ENCODE results near the gene SMARCA2. TPM values are rescaled to one million over a fixed set of nuclear protein-coding genes. Genes with fewer than 3 reads are reported as not detected.

The SMARCA2 gene
- total RNA-seq, 4 donors from 2014 or later: 76.7 to 99.0 (median 89.8) TPM

DNA sequence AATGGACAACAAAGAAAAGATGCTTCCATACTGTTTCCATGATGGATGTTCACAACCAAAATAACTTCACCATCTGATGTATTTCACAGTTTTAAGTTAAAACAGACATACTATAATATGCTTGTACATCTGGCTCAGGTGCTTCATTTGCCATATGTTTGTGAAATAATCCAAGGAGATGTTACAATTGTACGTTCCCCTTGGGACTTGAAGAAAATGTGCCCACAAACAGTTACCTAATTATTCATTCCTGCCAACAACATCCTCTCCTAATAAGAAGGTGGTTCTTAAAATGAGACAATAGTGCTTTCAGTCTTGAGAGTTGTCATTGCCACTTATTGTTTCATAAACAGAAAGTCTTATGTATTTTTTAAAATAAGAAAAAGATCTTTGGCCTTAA, 33.1 kb upstream of the SMARCA2 start:
- no peak overlapping the region for H3K27ac ChIP-seq (replicated peaks in 1 of 4)
- TF ChIP-seq, protein P1, sequence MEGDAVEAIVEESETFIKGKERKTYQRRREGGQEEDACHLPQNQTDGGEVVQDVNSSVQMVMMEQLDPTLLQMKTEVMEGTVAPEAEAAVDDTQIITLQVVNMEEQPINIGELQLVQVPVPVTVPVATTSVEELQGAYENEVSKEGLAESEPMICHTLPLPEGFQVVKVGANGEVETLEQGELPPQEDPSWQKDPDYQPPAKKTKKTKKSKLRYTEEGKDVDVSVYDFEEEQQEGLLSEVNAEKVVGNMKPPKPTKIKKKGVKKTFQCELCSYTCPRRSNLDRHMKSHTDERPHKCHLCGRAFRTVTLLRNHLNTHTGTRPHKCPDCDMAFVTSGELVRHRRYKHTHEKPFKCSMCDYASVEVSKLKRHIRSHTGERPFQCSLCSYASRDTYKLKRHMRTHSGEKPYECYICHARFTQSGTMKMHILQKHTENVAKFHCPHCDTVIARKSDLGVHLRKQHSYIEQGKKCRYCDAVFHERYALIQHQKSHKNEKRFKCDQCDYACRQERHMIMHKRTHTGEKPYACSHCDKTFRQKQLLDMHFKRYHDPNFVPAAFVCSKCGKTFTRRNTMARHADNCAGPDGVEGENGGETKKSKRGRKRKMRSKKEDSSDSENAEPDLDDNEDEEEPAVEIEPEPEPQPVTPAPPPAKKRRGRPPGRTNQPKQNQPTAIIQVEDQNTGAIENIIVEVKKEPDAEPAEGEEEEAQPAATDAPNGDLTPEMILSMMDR (IDR thresholded peaks at IDR 0.05): no peak
- TF ChIP-seq POLR2AphosphoS5 (IDR thresholded peaks at IDR 0.05) (no peak), POLR2A (IDR thresholded peaks at IDR 0.05; ENCODE audit: low read depth) (no peak), EP300 (IDR thresholded peaks at IDR 0.05) (no peak)
- H3K4me3 ChIP-seq: no peak overlapping the region
- intact Hi-C loops (cut with DNase I): no loop called here
- no peaks in the 10 kb centered on the region for H3K36me3 ChIP-seq
- no peaks in the 10 kb centered on the region for H3K9me3 ChIP-seq
- H3K27me3 ChIP-seq: no peaks in the 10 kb centered on the region
- H3K4me1 ChIP-seq: peaks cover 4 to 9% (median 6%) of the 10 kb centered on the region in 4 donors
- 88% methylated on average over 1 of the region's 1 CpG for WGBS
- DNase-seq (ENCODE audit: extremely low spot score): no peak

DNA sequence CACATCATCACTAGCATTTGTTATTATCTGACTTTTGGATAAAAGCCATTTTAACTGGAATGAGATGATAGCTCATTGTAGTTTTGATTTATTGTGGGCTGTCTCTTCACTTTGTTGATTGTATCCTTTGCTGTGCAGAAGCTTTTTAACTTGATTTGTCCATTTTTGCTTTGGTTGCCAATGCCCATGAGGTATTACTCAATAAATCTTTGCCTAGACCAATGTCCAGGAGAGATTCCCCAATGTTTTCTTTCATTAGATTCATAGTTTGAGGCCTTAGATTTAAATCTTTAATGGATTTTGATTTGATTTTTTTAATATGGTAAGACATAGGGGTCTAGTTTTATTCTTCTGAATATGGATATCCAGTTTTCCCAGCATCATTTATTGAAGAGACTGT, 28.8 kb upstream of the SMARCA2 start:
- Histone ChIP-seq H3K4me3 (no peak overlapping the region), H3K9me3 (no peaks in the 10 kb centered on the region), H3K36me3 (no peaks in the 10 kb centered on the region), H3K4me1 (no peaks in the 10 kb centered on the region), H3K27ac (replicated peaks in 1 of 4) (no peak overlapping the region), H3K27me3 (no peaks in the 10 kb centered on the region)
- TF ChIP-seq EP300 (IDR thresholded peaks at IDR 0.05) (no peak), POLR2A (IDR thresholded peaks at IDR 0.05; ENCODE audit: low read depth) (no peak), POLR2AphosphoS5 (IDR thresholded peaks at IDR 0.05) (no peak)
- TF ChIP-seq, protein P1 (IDR thresholded peaks at IDR 0.05): no peak
- intact Hi-C loops (cut with DNase I): no loop called here
- DNase-seq (ENCODE audit: extremely low spot score): no peak

DNA sequence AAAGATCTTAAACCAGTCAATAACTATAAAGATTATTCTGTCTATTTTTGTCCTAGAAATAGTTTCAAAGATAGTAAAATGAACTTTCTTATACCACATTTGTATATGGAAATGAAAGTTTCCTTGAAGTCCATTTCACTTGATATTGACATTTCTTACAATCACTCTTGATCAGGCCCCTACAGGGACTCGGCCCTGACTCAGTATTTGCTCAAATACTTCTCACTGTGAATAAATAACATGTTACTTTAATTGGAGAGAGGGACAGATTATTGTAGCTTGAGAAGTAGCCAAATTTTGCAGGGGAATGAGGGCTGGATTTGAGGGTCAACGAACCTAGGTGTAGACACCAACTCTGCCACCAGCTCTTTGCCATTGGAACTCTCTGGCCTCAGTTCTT, 25.6 kb upstream of the SMARCA2 start:
- H3K4me1 ChIP-seq: no peaks in the 10 kb centered on the region
- no peak for DNase-seq (ENCODE audit: extremely low spot score)
- intact Hi-C loops (cut with DNase I): no loop called here
- no peaks in the 10 kb centered on the region for H3K27me3 ChIP-seq
- H3K27ac ChIP-seq (replicated peaks in 1 of 4): no peak overlapping the region
- no peak overlapping the region for H3K4me3 ChIP-seq
- no peaks in the 10 kb centered on the region for H3K36me3 ChIP-seq
- WGBS: 94% methylated on average over 2 of the region's 2 CpGs
- no peaks in the 10 kb centered on the region for H3K9me3 ChIP-seq
- no peak for TF ChIP-seq POLR2A (IDR thresholded peaks at IDR 0.05; ENCODE audit: low read depth)
- TF ChIP-seq POLR2AphosphoS5 (IDR thresholded peaks at IDR 0.05): no peak
- TF ChIP-seq, protein P1 (IDR thresholded peaks at IDR 0.05): no peak
- TF ChIP-seq EP300 (IDR thresholded peaks at IDR 0.05): no peak

DNA sequence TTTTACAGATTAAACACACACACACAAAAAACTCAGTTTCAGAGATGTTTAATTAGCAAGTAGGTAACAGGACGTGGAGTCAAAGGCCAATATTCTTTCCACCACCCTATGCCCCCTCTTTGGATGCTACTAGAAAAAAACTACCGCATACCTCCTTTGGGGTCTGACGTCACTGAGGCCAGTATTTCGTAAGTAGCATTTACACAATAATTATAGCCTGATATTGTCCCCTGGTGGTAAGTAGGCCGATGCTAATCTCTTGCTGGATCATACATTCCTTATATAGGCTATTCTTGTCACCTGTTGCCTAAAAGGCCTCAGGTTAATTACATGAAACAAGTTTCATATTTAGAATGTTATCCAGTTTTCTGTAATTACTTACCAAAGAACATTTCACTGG, 21.0 kb upstream of the SMARCA2 start:
- DNase-seq (ENCODE audit: extremely low spot score): no peak
- H3K27me3 ChIP-seq: no peaks in the 10 kb centered on the region
- intact Hi-C loops (cut with DNase I): no loop called here

DNA sequence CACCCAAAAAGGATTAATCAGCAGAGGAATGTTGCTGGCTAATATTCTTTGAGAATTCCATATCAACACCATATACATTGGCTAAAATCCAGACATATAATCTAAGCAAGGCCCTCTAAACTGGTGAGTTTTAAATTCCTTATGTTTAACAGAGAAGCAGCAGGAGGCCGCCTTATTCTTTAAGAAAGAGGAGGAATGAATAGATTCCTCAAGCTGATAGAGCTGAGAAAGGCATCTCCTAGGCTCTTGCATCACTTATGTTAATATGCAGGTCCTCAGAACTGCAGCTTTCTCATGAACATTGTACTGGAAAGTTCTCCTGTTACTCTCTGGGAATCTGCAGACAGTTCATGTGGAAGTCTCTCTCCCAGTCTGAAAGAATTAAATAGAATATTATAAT, 20.1 kb upstream of the SMARCA2 start:
- Histone ChIP-seq H3K9me3 (no peaks in the 10 kb centered on the region), H3K27me3 (no peaks in the 10 kb centered on the region), H3K4me3 (no peak overlapping the region), H3K4me1 (no peaks in the 10 kb centered on the region), H3K36me3 (no peaks in the 10 kb centered on the region), H3K27ac (replicated peaks in 1 of 4) (no peak overlapping the region)
- WGBS: 94% methylated on average over 1 of the region's 1 CpG
- intact Hi-C loops (cut with DNase I): no loop called here
- no peak for DNase-seq (ENCODE audit: extremely low spot score)
- TF ChIP-seq EP300 (IDR thresholded peaks at IDR 0.05) (no peak), POLR2A (IDR thresholded peaks at IDR 0.05; ENCODE audit: low read depth) (no peak), POLR2AphosphoS5 (IDR thresholded peaks at IDR 0.05) (no peak)
- TF ChIP-seq, protein P1 (IDR thresholded peaks at IDR 0.05): no peak

More for the DNA sequence above, 21.0 kb upstream of the SMARCA2 start:
- H3K4me3 ChIP-seq: no peak overlapping the region
- TF ChIP-seq POLR2A (IDR thresholded peaks at IDR 0.05; ENCODE audit: low read depth) (no peak), EP300 (IDR thresholded peaks at IDR 0.05) (no peak), POLR2AphosphoS5 (IDR thresholded peaks at IDR 0.05) (no peak)
- TF ChIP-seq, protein P1 (IDR thresholded peaks at IDR 0.05): no peak
- WGBS: 71% methylated on average over 5 of the region's 5 CpGs
- H3K9me3 ChIP-seq: no peaks in the 10 kb centered on the region
- H3K27ac ChIP-seq (replicated peaks in 1 of 4): no peak overlapping the region
- no peaks in the 10 kb centered on the region for H3K36me3 ChIP-seq
- H3K4me1 ChIP-seq: no peaks in the 10 kb centered on the region

Data from esophagus muscularis mucosa (tissue), 4 donors.